ENCODE data around the gene C16orf96. TPM values are rescaled to one million over a fixed set of nuclear protein-coding genes. Genes with fewer than 3 reads are reported as not detected.

The C16orf96 gene
- total and polyA plus RNA-seq, 4 donors: 0.06 to 0.25 (median 0.08) TPM

- DNase-seq (ENCODE audit: low spot score): no peak
- H3K9ac ChIP-seq (ENCODE audit: low read depth in 1 of 2, low read length in 2 of 2): no peak overlapping the region
- no peaks in the 10 kb centered on the region for H3K9me3 ChIP-seq (ENCODE audit: control insufficient read depth in 4 of 4, low read length in 3 of 4)
- no peak overlapping the region for H3K4me3 ChIP-seq (ENCODE audit: low read depth in 1 of 3, low read length in 3 of 3)
- WGBS: 96% methylated on average over 8 of the region's 8 CpGs
- no peak for TF ChIP-seq HNF4A (conservative IDR thresholded peaks at IDR 0.05)
- TF ChIP-seq TAF1 (conservative IDR thresholded peaks at IDR 0.05): no peak
- TF ChIP-seq FOXA2 (IDR thresholded peaks at IDR 0.05): no peak
- no peak for TF ChIP-seq MAX (IDR thresholded peaks at IDR 0.05)
- no peak for TF ChIP-seq RXRA (IDR thresholded peaks at IDR 0.05)
- TF ChIP-seq RAD21 (IDR thresholded peaks at IDR 0.05): no peak
- no peak for TF ChIP-seq ZBTB33 (IDR thresholded peaks at IDR 0.05)
- TF ChIP-seq NR2F2 (IDR thresholded peaks at IDR 0.05): no peak
- TF ChIP-seq CTCF (IDR thresholded peaks at IDR 0.05; ENCODE audit: low read depth, low read length, missing input control): no peak
- TF ChIP-seq GABPA (IDR thresholded peaks at IDR 0.05 in 1 of 2, conservative IDR thresholded peaks at IDR 0.05 in 1 of 2): no peak
- TF ChIP-seq HNF4G (IDR thresholded peaks at IDR 0.05): no peak
- no peak for TF ChIP-seq EGR1 (IDR thresholded peaks at IDR 0.05; ENCODE audit: low read depth in 2 of 2)
- no peak for TF ChIP-seq YY1 (IDR thresholded peaks at IDR 0.05)
- TF ChIP-seq, protein P1, sequence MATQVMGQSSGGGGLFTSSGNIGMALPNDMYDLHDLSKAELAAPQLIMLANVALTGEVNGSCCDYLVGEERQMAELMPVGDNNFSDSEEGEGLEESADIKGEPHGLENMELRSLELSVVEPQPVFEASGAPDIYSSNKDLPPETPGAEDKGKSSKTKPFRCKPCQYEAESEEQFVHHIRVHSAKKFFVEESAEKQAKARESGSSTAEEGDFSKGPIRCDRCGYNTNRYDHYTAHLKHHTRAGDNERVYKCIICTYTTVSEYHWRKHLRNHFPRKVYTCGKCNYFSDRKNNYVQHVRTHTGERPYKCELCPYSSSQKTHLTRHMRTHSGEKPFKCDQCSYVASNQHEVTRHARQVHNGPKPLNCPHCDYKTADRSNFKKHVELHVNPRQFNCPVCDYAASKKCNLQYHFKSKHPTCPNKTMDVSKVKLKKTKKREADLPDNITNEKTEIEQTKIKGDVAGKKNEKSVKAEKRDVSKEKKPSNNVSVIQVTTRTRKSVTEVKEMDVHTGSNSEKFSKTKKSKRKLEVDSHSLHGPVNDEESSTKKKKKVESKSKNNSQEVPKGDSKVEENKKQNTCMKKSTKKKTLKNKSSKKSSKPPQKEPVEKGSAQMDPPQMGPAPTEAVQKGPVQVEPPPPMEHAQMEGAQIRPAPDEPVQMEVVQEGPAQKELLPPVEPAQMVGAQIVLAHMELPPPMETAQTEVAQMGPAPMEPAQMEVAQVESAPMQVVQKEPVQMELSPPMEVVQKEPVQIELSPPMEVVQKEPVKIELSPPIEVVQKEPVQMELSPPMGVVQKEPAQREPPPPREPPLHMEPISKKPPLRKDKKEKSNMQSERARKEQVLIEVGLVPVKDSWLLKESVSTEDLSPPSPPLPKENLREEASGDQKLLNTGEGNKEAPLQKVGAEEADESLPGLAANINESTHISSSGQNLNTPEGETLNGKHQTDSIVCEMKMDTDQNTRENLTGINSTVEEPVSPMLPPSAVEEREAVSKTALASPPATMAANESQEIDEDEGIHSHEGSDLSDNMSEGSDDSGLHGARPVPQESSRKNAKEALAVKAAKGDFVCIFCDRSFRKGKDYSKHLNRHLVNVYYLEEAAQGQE (IDR thresholded peaks at IDR 0.05): no peak
- TF ChIP-seq JUND (IDR thresholded peaks at IDR 0.05): no peak
- no peak for TF ChIP-seq FOXA1 (IDR thresholded peaks at IDR 0.05)
- no peak for TF ChIP-seq ATF3 (IDR thresholded peaks at IDR 0.05)
- no peak for TF ChIP-seq SP1 (IDR thresholded peaks at IDR 0.05)
- no peaks in the 10 kb centered on the region for H3K27me3 ChIP-seq (ENCODE audit: control insufficient read depth in 4 of 4, insufficient read depth in 4 of 4, low read length in 3 of 4)
- H3K36me3 ChIP-seq (ENCODE audit: control insufficient read depth in 4 of 4, insufficient read depth in 3 of 4, low read depth in 1 of 4, low read length in 3 of 4): no peaks in the 10 kb centered on the region
- no peak overlapping the region for H3K27ac ChIP-seq (ENCODE audit: low read depth in 1 of 2, low read length in 2 of 2)
- H3K4me1 ChIP-seq (ENCODE audit: control insufficient read depth in 4 of 4, insufficient read depth in 4 of 4, low read length in 3 of 4): peaks cover 0 to 2% (median 2%) of the 10 kb centered on the region in 4 donors
Measured at GRCh38 chr16:4531811-4532210, 24.3 kb upstream of the C16orf96 start.

Data from liver (tissue), 9 donors.